GM12878 (cell line): ENCODE data around the gene CENPP. TPM values are rescaled to one million over a fixed set of nuclear protein-coding genes. Genes with fewer than 3 reads are reported as not detected.

ENCODE experiments used
- ATAC-seq: fragments of 200-7000 bp; cut with Tn5 transposase; 3 replicates; pipeline ENCODE4 v1.9.1; 2020; ENCODE audit warnings: mild to moderate bottlenecking, moderate library complexity
- BruUV-seq: library from RNA; stranded (reverse); fragments of 400-500 nt; replicated peaks from 2 replicates; lab custom pipeline; 2021; lab: Mats Ljungman, UMichigan
- CTCF ChIA-PET: fragments of 300-600 bp; sonication (Branson Sonifier 250); formaldehyde crosslinking; extraction: SDS; loops from one replicate; lab custom pipeline; 2021; ENCODE audit warnings: inconsistent platforms; lab: Yijun Ruan, JAX
- POLR2A ChIA-PET: fragments of 350-600 bp; formaldehyde crosslinking; extraction: SDS; loops from one replicate; lab custom pipeline; 2021; ENCODE audit warnings: inconsistent platforms; lab: Charles Lee
- RAD21 ChIA-PET: fragments of 300-600 bp; sonication (Branson Sonifier 250); formaldehyde crosslinking; loops from one replicate; lab custom pipeline; 2023; ENCODE audit warnings: antibody characterized with exemption; ENCODE audit not compliant: unreplicated experiment; lab: Charles Lee
- SMC1A ChIA-PET: fragments of 300-600 bp; sonication (Branson Sonifier 250); formaldehyde crosslinking; loops from one replicate; lab custom pipeline; 2023; ENCODE audit not compliant: unreplicated experiment, uncharacterized antibody; lab: Charles Lee
- DNase-seq: peaks from one replicate; pipeline ENCODE4 v3.0.0-alpha.2; 2011; ENCODE audit warnings: low read depth, low spot score
- FAIRE-seq: peaks from 3 replicates; lab custom pipeline; 2011; peaks lifted over from hg19 to GRCh38; lab: Jason Lieb, UNC
- H2AFZ ChIP-seq: 2 replicates; pipeline ENCODE4 v1.6.0; 2011; ENCODE audit warnings: low read depth, low read length, control low read depth; ENCODE audit not compliant: control insufficient read depth
- H3K27ac ChIP-seq: 2 replicates; pipeline ENCODE4 v1.5.1; 2011; ENCODE audit warnings: control low read depth; ENCODE audit not compliant: control insufficient read depth, insufficient read depth
- H3K27me3 ChIP-seq, 2 experiments: replicated peaks in 1 of 2; 2 replicates each; pipeline versions ENCODE4 v1.6.0 to v1.6.1; 2011; ENCODE audit warnings: low read length in 1 of 2; ENCODE audit not compliant: control insufficient read depth in 2 of 2, insufficient read depth in 2 of 2
- H3K36me3 ChIP-seq, 2 experiments: 2 replicates each; pipeline ENCODE4 v1.5.1; 2011; ENCODE audit warnings: low read length in 1 of 2; ENCODE audit not compliant: control insufficient read depth in 2 of 2, insufficient read depth in 2 of 2
- H3K4me1 ChIP-seq: 2 replicates; pipeline ENCODE4 v1.6.1; 2011; ENCODE audit warnings: mild to moderate bottlenecking, low read length, moderate library complexity, mixed read lengths; ENCODE audit not compliant: control insufficient read depth, insufficient read depth
- H3K4me2 ChIP-seq: 2 replicates; pipeline ENCODE4 v1.6.0; 2011; ENCODE audit warnings: control low read depth; ENCODE audit not compliant: control insufficient read depth, insufficient read depth
- H3K4me3 ChIP-seq: fragments of 200-600 bp; sonication (generic); 2 replicates; pipeline ENCODE4 v1.5.1; 2016
- H3K79me2 ChIP-seq: 2 replicates; pipeline ENCODE4 v1.6.0; 2011; ENCODE audit warnings: low read length; ENCODE audit not compliant: control insufficient read depth, insufficient read depth
- H3K9ac ChIP-seq: 2 replicates; pipeline ENCODE4 v1.8.0; 2011; ENCODE audit warnings: low read length, control low read depth, mixed read lengths; ENCODE audit not compliant: control insufficient read depth, insufficient read depth
- H3K9me3 ChIP-seq: replicated peaks from 3 replicates; pipeline ENCODE4 v1.5.1; 2011; ENCODE audit warnings: mild to moderate bottlenecking, low read length; ENCODE audit not compliant: control insufficient read depth, insufficient read depth
- H4K20me1 ChIP-seq: 2 replicates; pipeline ENCODE4 v1.6.0; 2011; ENCODE audit not compliant: control insufficient read depth, insufficient read depth
- CEBPB ChIP-seq, 2 experiments: fragments of 150-350 bp in 1 of 2; IDR thresholded peaks; 2 replicates each; pipeline ENCODE4 v1.6.1; 2012 to 2014; ENCODE audit warnings: low read depth in 2 of 2, low read length in 2 of 2, borderline replicate concordance in 1 of 2, inconsistent platforms in 1 of 2
- IRF4 ChIP-seq: IDR thresholded peaks from 2 replicates; pipeline ENCODE4 v1.6.1; 2011; ENCODE audit warnings: low read depth, low read length
- PAX5 ChIP-seq: IDR thresholded peaks from 2 replicates; pipeline ENCODE4 v1.6.1; 2011; ENCODE audit warnings: low read depth, low read length, borderline replicate concordance
- PBX3 ChIP-seq: IDR thresholded peaks from 2 replicates; pipeline ENCODE4 v1.6.1; 2011; ENCODE audit warnings: mild to moderate bottlenecking, low read depth, low read length, moderate library complexity; ENCODE audit not compliant: insufficient replicate concordance
- RFX5 ChIP-seq: IDR thresholded peaks from 2 replicates; pipeline ENCODE4 v1.6.1; 2011; ENCODE audit warnings: low read depth, low read length, improper control_type of control experiment
- STAT1 ChIP-seq: fragments of 450-650 bp; conservative IDR thresholded peaks from 2 replicates; pipeline ENCODE4 v1.6.1; 2014; ENCODE audit warnings: antibody characterized with exemption, mild to moderate bottlenecking
- STAT3 ChIP-seq: IDR thresholded peaks from 2 replicates; pipeline ENCODE4 v1.6.1; 2011; ENCODE audit warnings: low read depth, low read length, improper control_type of control experiment
- USF2 ChIP-seq: IDR thresholded peaks from 2 replicates; pipeline ENCODE4 v1.6.1; 2011; ENCODE audit warnings: low read depth, low read length, improper control_type of control experiment, borderline replicate concordance
- YBX1 ChIP-seq: fragments of 450-650 bp; IDR thresholded peaks from 2 replicates; pipeline ENCODE4 v1.6.1; 2016; ENCODE audit warnings: antibody characterized with exemption
- ZNF24 ChIP-seq: fragments of 450-650 bp; IDR thresholded peaks from 2 replicates; pipeline ENCODE4 v1.6.1; 2017; ENCODE audit warnings: antibody characterized with exemption, mild to moderate bottlenecking
- WGBS: methylation state at CpG from one replicate; pipeline ENCODE4 v1.1.6; 2016; ENCODE audit warnings: low lambda C conversion rate; ENCODE audit not compliant: insufficient replicate concordance, insufficient coverage; ENCODE audit errors: missing lambda C conversion rate; 5-methylcytosine and 5-hydroxymethylcytosine counted together
- in situ Hi-C: fragments of 300-500 bp; cut with MboI; formaldehyde crosslinking; loops from 9 replicates; pipeline ENCODE4 v1.14.3; 2018; ENCODE audit warnings: mixed read lengths
- intact Hi-C: fragments of 100-400 bp; cut with micrococcal nuclease; formaldehyde crosslinking; loops from one replicate; pipeline ENCODE4 v1.14.2; 2022; ENCODE audit not compliant: unreplicated experiment
- polyA plus RNA-seq, 11 experiments: library from polyadenylated mRNA; depleted of rRNA in 4 of 11; unstranded in 6 of 11; stranded (reverse) in 5 of 11; fragments of >200 nt; fragmentation: Nextera tagmentation in 4 of 11; fragmentation: Illumina TruSeq in 1 of 11; extraction: Ambion mirVana in 4 of 11; extraction: Trizol in 1 of 11; gene quantifications; 1 replicate in 1 of 11; 2 replicates in 10 of 11; pipeline versions ENCODE4 v1.2.1 to v1.2.3, GENCODE V29; 2011 to 2016; ENCODE audit warnings: inconsistent platforms in 2 of 11, missing spikeins in 2 of 11, low read depth in 1 of 11
- total RNA-seq, 4 experiments: library from RNA; depleted of rRNA in 3 of 4; stranded (reverse); fragments of >200 nt in 3 of 4; fragmentation: Illumina TruSeq in 1 of 4; extraction: Trizol in 1 of 4; gene quantifications; 2 replicates each; pipeline versions ENCODE4 v1.2.1 to v1.2.3, GENCODE V29; 2013 to 2021

Gene CENPP
- total and polyA plus RNA-seq, 10 of the 15 experiments (the other 5 are each of a cell fraction or from before 2014, with no cell fraction given) = 9.4 to 31.4 (median 19.8) TPM

DNA sequence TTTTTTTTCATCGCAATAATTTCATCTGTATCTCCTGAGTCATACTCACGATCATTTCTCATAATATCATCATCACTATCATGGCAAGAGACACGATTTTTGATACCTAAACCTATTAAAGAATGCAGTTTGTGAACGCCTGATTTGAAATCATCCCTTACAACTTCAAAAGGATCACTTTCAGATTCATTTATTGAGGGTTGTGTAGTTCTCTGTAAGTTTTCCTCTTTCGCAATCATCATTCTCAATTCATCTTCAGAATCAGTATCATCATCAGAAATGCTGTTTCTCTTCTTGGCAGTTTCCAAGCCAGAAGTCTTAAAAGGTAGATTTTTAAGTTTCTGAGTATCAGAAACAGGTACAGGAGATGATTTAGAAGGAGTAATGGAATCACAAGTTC, 10.3 kb upstream of the CENPP start:
- no peak for ATAC-seq
- Histone ChIP-seq H3K9ac (no peak overlapping the region), H3K36me3 (peaks cover 14 to 41% of the 10 kb centered on the region in 2 experiments), H3K4me2 (no peak overlapping the region), H2AFZ (no peak overlapping the region), H3K27ac (no peak overlapping the region), H3K79me2 (no peaks in the 10 kb centered on the region), H3K27me3 (no peaks in the 10 kb centered on the region), H3K4me1 (no peaks in the 10 kb centered on the region), H3K9me3 (no peaks in the 10 kb centered on the region), H3K4me3 (no peak overlapping the region), H4K20me1 (no peaks in the 10 kb centered on the region)
- in situ Hi-C loops (no loop called here), intact Hi-C loops (no loop called here)
- BruUV-seq = no TSS peak
- 88% methylated on average over 5 of the region's 5 CpGs for WGBS
- ChIA-PET CTCF (interaction anchor here (0.6 kb wide), 1 partner anchor 78 kb away, joined by 3 read pairs; no protein-coding TSS in a partner anchor), RAD21 (no interaction called here), POLR2A (no interaction called here), SMC1A (no interaction called here)
- TF ChIP-seq YBX1 (no peak), USF2 (no peak), IRF4 (no peak), CEBPB (IDR thresholded peaks at IDR 0.05; ENCODE audit: borderline replicate concordance in 1 of 2, low read depth in 2 of 2, low read length in 2 of 2) (no peak), PBX3 (no peak), PAX5 (no peak), RFX5 (no peak), STAT3 (no peak), STAT1 (no peak), ZNF24 (no peak)
- no peak for DNase-seq
- FAIRE-seq = no peak
